Endothelial cell of umbilical vein (primary cell): Measurements from ENCODE around the gene DGKI. TPM values are rescaled to one million over a fixed set of nuclear protein-coding genes. Genes with fewer than 3 reads are reported as not detected.

Experiments
- BruUV-seq: library from RNA; stranded (reverse); fragments of 400-500 nt; replicated peaks from 2 replicates; lab custom pipeline; 2021; lab: Mats Ljungman, UMichigan
- CTCF ChIA-PET: fragments of 300-600, 350-600 bp; sonication (Branson Sonifier 250); formaldehyde crosslinking; loops from one replicate; lab custom pipeline; 2021; ENCODE audit warnings: antibody characterized with exemption, inconsistent platforms; lab: Charles Lee
- POLR2A ChIA-PET: fragments of 300-600, 350-600 bp; sonication (Branson Sonifier 250); formaldehyde crosslinking; loops from one replicate; lab custom pipeline; 2021; ENCODE audit warnings: antibody characterized with exemption, inconsistent platforms; lab: Charles Lee
- DNase-seq: peaks from one replicate; pipeline ENCODE4 v3.0.0-alpha.2; 2011; ENCODE audit warnings: low read depth, low spot score
- FAIRE-seq: peaks from 2 replicates; lab custom pipeline; 2011; peaks lifted over from hg19 to GRCh38; lab: Jason Lieb, UNC
- H2AFZ ChIP-seq: 2 replicates; pipeline ENCODE4 v1.6.0; 2012; ENCODE audit warnings: low read depth, low read length, control low read depth, inconsistent platforms
- H3K27ac ChIP-seq: 2 replicates; pipeline ENCODE4 v1.5.1; 2011; ENCODE audit warnings: low read depth, mild to moderate bottlenecking, control low read depth, low read length, moderate library complexity; ENCODE audit not compliant: insufficient read depth
- H3K27me3 ChIP-seq, 2 experiments: 2 replicates each; pipeline versions ENCODE4 v1.6.0 to v1.6.1; 2011; ENCODE audit warnings: low read length in 2 of 2, mixed read lengths in 1 of 2; ENCODE audit not compliant: control insufficient read depth in 2 of 2, insufficient read depth in 2 of 2
- H3K36me3 ChIP-seq, 2 experiments: 2 replicates in 1 of 2; 3 replicates in 1 of 2; pipeline ENCODE4 v1.5.1; 2011; ENCODE audit warnings: low read length in 2 of 2, mild to moderate bottlenecking in 1 of 2, moderate library complexity in 1 of 2; ENCODE audit not compliant: control insufficient read depth in 2 of 2, insufficient read depth in 2 of 2; ENCODE audit errors: extremely low read depth in 1 of 2
- H3K4me1 ChIP-seq: 3 replicates; pipeline ENCODE4 v1.5.1; 2011; ENCODE audit warnings: mild to moderate bottlenecking, low read length; ENCODE audit not compliant: control insufficient read depth, insufficient read depth; ENCODE audit errors: extremely low read depth
- H3K4me2 ChIP-seq: 2 replicates; pipeline ENCODE4 v1.6.1; 2011; ENCODE audit warnings: low read length, control low read depth, mixed read lengths; ENCODE audit not compliant: insufficient read depth
- H3K4me3 ChIP-seq, 3 experiments: fragments of 200-600 bp in 1 of 3; sonication (generic), shearing (Covaris generic) in 1 of 3; replicated peaks in 1 of 3; 2 replicates each; pipeline ENCODE4 v1.5.1; 2011 to 2016; ENCODE audit warnings: control low read depth in 3 of 3, low read length in 3 of 3, mild to moderate bottlenecking in 2 of 3, inconsistent platforms in 1 of 3, low read depth in 1 of 3, moderate library complexity in 1 of 3; ENCODE audit not compliant: insufficient read depth in 1 of 3
- H3K79me2 ChIP-seq: 2 replicates; pipeline ENCODE4 v1.6.0; 2012; ENCODE audit warnings: low read length, inconsistent platforms; ENCODE audit not compliant: control insufficient read depth, insufficient read depth
- H3K9ac ChIP-seq: replicated peaks from 2 replicates; pipeline ENCODE3; 2011; ENCODE audit warnings: low read length, control low read depth; ENCODE audit not compliant: insufficient read depth; ENCODE audit errors: extremely low read depth
- H3K9me1 ChIP-seq: replicated peaks from 3 replicates; pipeline ENCODE4 v1.6.0; 2011; ENCODE audit warnings: mild to moderate bottlenecking, low read length; ENCODE audit not compliant: control insufficient read depth, insufficient read depth; ENCODE audit errors: extremely low read depth
- H3K9me3 ChIP-seq: replicated peaks from 2 replicates; pipeline ENCODE4 v1.5.1; 2012; ENCODE audit warnings: low read length, inconsistent platforms; ENCODE audit not compliant: control insufficient read depth, insufficient read depth
- H4K20me1 ChIP-seq: replicated peaks from 2 replicates; pipeline ENCODE3; 2011; ENCODE audit warnings: mild to moderate bottlenecking, low read length; ENCODE audit not compliant: control insufficient read depth, insufficient read depth; ENCODE audit errors: extremely low read depth
- EZH2 ChIP-seq: IDR thresholded peaks from 2 replicates; pipeline ENCODE4 v1.6.1; 2012; ENCODE audit warnings: borderline replicate concordance, low read depth, mild to moderate bottlenecking, moderate library complexity, low read length, inconsistent platforms; ENCODE audit not compliant: severe bottlenecking
- FOS ChIP-seq: IDR thresholded peaks from 2 replicates; pipeline ENCODE4 v1.6.1; 2011; ENCODE audit warnings: mild to moderate bottlenecking, low read length, moderate library complexity, borderline replicate concordance; ENCODE audit not compliant: insufficient read depth
- GATA2 ChIP-seq: IDR thresholded peaks from 2 replicates; pipeline ENCODE4 v1.7.0; 2011; ENCODE audit warnings: low read depth, mild to moderate bottlenecking, moderate library complexity, mixed read lengths, low read length; ENCODE audit not compliant: insufficient read length, insufficient read depth
- JUN ChIP-seq: IDR thresholded peaks from 2 replicates; pipeline ENCODE4 v1.6.1; 2011; ENCODE audit warnings: borderline replicate concordance, low read depth; ENCODE audit not compliant: insufficient read length, insufficient read depth
- MYC ChIP-seq: IDR thresholded peaks from one replicate; pipeline ENCODE4 v1.6.1; 2011; ENCODE audit warnings: mild to moderate bottlenecking, low read depth, low read length
- POLR2A ChIP-seq: IDR thresholded peaks from 2 replicates; pipeline ENCODE4 v1.6.1; 2012; ENCODE audit warnings: low read depth, mild to moderate bottlenecking, control low read depth, low read length
- POLR2AphosphoS5 ChIP-seq: IDR thresholded peaks from 2 replicates; pipeline ENCODE4 v1.6.1; 2012; ENCODE audit warnings: low read depth, mild to moderate bottlenecking, control low read depth, low read length, moderate library complexity; ENCODE audit not compliant: insufficient read depth
- dilution Hi-C: fragments of 300-500 bp; cut with MboI; formaldehyde crosslinking; loops from one replicate; pipeline ENCODE4 v1.15.0; 2019; ENCODE audit warnings: low sequenced_read_pairs; ENCODE audit not compliant: extremely low pct_ligation_motif_present
- intact Hi-C: fragments of 100-400 bp; cut with micrococcal nuclease; formaldehyde crosslinking; loops from one replicate; pipeline ENCODE4 v1.10.0; 2022
- polyA plus RNA-seq, 4 experiments: library from polyadenylated mRNA; depleted of rRNA in 3 of 4; stranded (reverse) in 3 of 4; unstranded in 1 of 4; fragments of >200 nt; gene quantifications; 2 replicates each; pipeline versions ENCODE4 v1.2.1 to v1.2.3, GENCODE V29; 2011 to 2012; ENCODE audit warnings: missing spikeins in 1 of 4
- total RNA-seq: library from RNA; stranded (reverse); gene quantifications from 2 replicates; pipeline ENCODE4 v1.2.3, GENCODE V29; 2021
- TF ChIP-seq, protein P1 (sequence below), 2 donors: IDR thresholded peaks; 1 replicate in 1 of 2; 2 replicates in 1 of 2; pipeline ENCODE4 v1.5.1; 2011; ENCODE audit warnings: low read length in 2 of 2, mild to moderate bottlenecking in 2 of 2, moderate library complexity in 2 of 2, control low read depth in 1 of 2, inconsistent platforms in 1 of 2, low read depth in 1 of 2; ENCODE audit not compliant: insufficient read depth in 1 of 2; ENCODE audit errors: extremely low read depth in 1 of 2

The DGKI gene
- total and polyA plus RNA-seq, 2 donors (not counting 3 experiments of a cell fraction or from before 2014, with no cell fraction given): 0.11 to 0.51 TPM

DNA sequence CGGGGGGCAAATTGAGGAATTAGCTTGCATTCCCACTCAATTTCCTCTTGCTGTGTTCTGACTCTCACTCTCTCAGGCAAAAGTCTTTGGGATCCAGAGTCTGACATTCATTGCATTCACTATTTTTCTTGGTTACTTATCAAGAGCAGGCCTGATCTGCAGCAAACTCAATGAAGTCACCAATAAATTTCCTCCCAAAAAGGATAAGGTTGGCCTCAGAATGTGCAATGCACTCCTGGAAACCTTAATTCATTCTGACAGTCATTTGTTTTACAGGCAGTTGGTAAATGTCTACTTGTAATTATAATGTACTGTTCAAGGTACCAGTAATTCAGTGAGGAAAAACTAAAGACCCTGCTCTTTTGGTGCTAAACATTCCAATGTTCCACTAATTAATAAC, 6.3 kb upstream of the DGKI start:
- no peaks in the 10 kb centered on the region for H3K4me1 ChIP-seq
- H3K9me3 ChIP-seq: no peaks in the 10 kb centered on the region
- no peak overlapping the region for H2AFZ ChIP-seq
- no peak overlapping the region for H3K9ac ChIP-seq
- TF ChIP-seq MYC: no peak
- TF ChIP-seq POLR2AphosphoS5: no peak
- TF ChIP-seq GATA2: no peak
- no peak for TF ChIP-seq JUN
- TF ChIP-seq EZH2: no peak
- TF ChIP-seq, protein P1, sequence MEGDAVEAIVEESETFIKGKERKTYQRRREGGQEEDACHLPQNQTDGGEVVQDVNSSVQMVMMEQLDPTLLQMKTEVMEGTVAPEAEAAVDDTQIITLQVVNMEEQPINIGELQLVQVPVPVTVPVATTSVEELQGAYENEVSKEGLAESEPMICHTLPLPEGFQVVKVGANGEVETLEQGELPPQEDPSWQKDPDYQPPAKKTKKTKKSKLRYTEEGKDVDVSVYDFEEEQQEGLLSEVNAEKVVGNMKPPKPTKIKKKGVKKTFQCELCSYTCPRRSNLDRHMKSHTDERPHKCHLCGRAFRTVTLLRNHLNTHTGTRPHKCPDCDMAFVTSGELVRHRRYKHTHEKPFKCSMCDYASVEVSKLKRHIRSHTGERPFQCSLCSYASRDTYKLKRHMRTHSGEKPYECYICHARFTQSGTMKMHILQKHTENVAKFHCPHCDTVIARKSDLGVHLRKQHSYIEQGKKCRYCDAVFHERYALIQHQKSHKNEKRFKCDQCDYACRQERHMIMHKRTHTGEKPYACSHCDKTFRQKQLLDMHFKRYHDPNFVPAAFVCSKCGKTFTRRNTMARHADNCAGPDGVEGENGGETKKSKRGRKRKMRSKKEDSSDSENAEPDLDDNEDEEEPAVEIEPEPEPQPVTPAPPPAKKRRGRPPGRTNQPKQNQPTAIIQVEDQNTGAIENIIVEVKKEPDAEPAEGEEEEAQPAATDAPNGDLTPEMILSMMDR (IDR thresholded peaks at IDR 0.05; ENCODE audit: extremely low read depth in 1 of 2, insufficient read depth in 1 of 2, low read depth in 1 of 2, low read length in 2 of 2): no peak
- TF ChIP-seq POLR2A: no peak
- TF ChIP-seq FOS: no peak
- H3K4me2 ChIP-seq: no peak overlapping the region
- FAIRE-seq (no peak), DNase-seq (no peak)
- ChIA-PET CTCF (interaction anchor here (1.0 to 1.1 kb wide), 2 partner anchors 18 to 52 kb away, joined by 3 read pairs; no protein-coding TSS in a partner anchor), POLR2A (no interaction called here)
- no peaks in the 10 kb centered on the region for H3K9me1 ChIP-seq
- H3K36me3 ChIP-seq: no peaks in the 10 kb centered on the region
- H4K20me1 ChIP-seq: no peaks in the 10 kb centered on the region
- H3K4me3 ChIP-seq: no peak overlapping the region
- dilution Hi-C loops (no loop called here), intact Hi-C loops (no loop called here)
- no TSS peak for BruUV-seq
- no peaks in the 10 kb centered on the region for H3K79me2 ChIP-seq
- peaks cover under 1 to 6% of the 10 kb centered on the region in 2 experiments for H3K27me3 ChIP-seq
- H3K27ac ChIP-seq: no peak overlapping the region
